ENCODE measurements around the gene TRAK1. TPM values are rescaled to one million over a fixed set of nuclear protein-coding genes. Genes with fewer than 3 reads are reported as not detected.

TRAK1 gene
- polyA plus RNA-seq, 1 donor (not counting 4 experiments of a cell fraction or from before 2014, with no cell fraction given) = 58.2 TPM

GRCh38 chr3:42050126-42050525 is 41.0 kb upstream of the TRAK1 start:
- H3K27ac ChIP-seq (ENCODE audit: control insufficient read depth, insufficient read depth, low read length) = no peak overlapping the region
- DNase-seq (ENCODE audit: low read depth, low spot score) (no peak), FAIRE-seq (no peak)
- H3K4me1 ChIP-seq (ENCODE audit: control insufficient read depth, extremely low read depth, insufficient read depth, low read length) = peaks cover 32% of the 10 kb centered on the region
- no peaks in the 10 kb centered on the region for H3K9me1 ChIP-seq (ENCODE audit: control insufficient read depth, extremely low read depth, insufficient read depth, low read length)
- no peaks in the 10 kb centered on the region for H3K27me3 ChIP-seq (ENCODE audit: control insufficient read depth, extremely low read depth, insufficient read depth, low read length)
- no peak overlapping the region for H3K4me2 ChIP-seq (ENCODE audit: control insufficient read depth, extremely low read depth, insufficient read depth, low read depth, low read length)
- H2AFZ ChIP-seq (ENCODE audit: control insufficient read depth, low read length) = no peak overlapping the region
- dilution Hi-C loops (cut with MboI; ENCODE audit: extremely low pct_ligation_motif_present, low sequenced_read_pairs) = no loop called here
- no peaks in the 10 kb centered on the region for H3K9me3 ChIP-seq (ENCODE audit: control insufficient read depth, low read depth, low read length)
- H3K36me3 ChIP-seq (ENCODE audit: control insufficient read depth in 2 of 2, extremely low read depth in 1 of 2, insufficient read depth in 2 of 2, low read length in 2 of 2) = no peaks in the 10 kb centered on the region
- TF ChIP-seq EZH2 (IDR thresholded peaks at IDR 0.05; ENCODE audit: low read length) (no peak), CTCF (optimal IDR thresholded peaks at IDR 0.05 in 1 of 3, IDR thresholded peaks at IDR 0.05 in 1 of 3, conservative IDR thresholded peaks at IDR 0.05 in 1 of 3; ENCODE audit: extremely low read depth in 1 of 3, insufficient read depth in 2 of 3, low read length in 3 of 3) (no peak)
- no peaks in the 10 kb centered on the region for H4K20me1 ChIP-seq (ENCODE audit: control insufficient read depth, extremely low read depth, insufficient read depth, low read length)
- H3K9ac ChIP-seq (ENCODE audit: control insufficient read depth, extremely low read depth, insufficient read depth, low read length) = no peak overlapping the region
- H3K79me2 ChIP-seq (ENCODE audit: control insufficient read depth, insufficient read depth, low read length) = peaks cover 66% of the 10 kb centered on the region
- no peak overlapping the region for H3K4me3 ChIP-seq (ENCODE audit: control insufficient read depth in 2 of 3, extremely low read depth in 1 of 3, insufficient read depth in 2 of 3, low read depth in 1 of 3, low read length in 3 of 3)

- Histone ChIP-seq H3K9ac (ENCODE audit: control insufficient read depth, extremely low read depth, insufficient read depth, low read length) (no peak overlapping the region), H3K4me3 (ENCODE audit: control insufficient read depth in 2 of 3, extremely low read depth in 1 of 3, insufficient read depth in 2 of 3, low read depth in 1 of 3, low read length in 3 of 3) (no peak overlapping the region), H3K36me3 (ENCODE audit: control insufficient read depth in 2 of 2, extremely low read depth in 1 of 2, insufficient read depth in 2 of 2, low read length in 2 of 2) (no peaks in the 10 kb centered on the region), H3K27ac (ENCODE audit: control insufficient read depth, insufficient read depth, low read length) (no peak overlapping the region), H3K4me1 (ENCODE audit: control insufficient read depth, extremely low read depth, insufficient read depth, low read length) (peaks cover 35% of the 10 kb centered on the region), H3K27me3 (ENCODE audit: control insufficient read depth, extremely low read depth, insufficient read depth, low read length) (no peaks in the 10 kb centered on the region), H3K9me1 (ENCODE audit: control insufficient read depth, extremely low read depth, insufficient read depth, low read length) (no peaks in the 10 kb centered on the region), H3K79me2 (ENCODE audit: control insufficient read depth, insufficient read depth, low read length) (peaks cover 61% of the 10 kb centered on the region), H3K9me3 (ENCODE audit: control insufficient read depth, low read depth, low read length) (no peaks in the 10 kb centered on the region), H3K4me2 (ENCODE audit: control insufficient read depth, extremely low read depth, insufficient read depth, low read depth, low read length) (no peak overlapping the region), H2AFZ (ENCODE audit: control insufficient read depth, low read length) (no peak overlapping the region), H4K20me1 (ENCODE audit: control insufficient read depth, extremely low read depth, insufficient read depth, low read length) (no peaks in the 10 kb centered on the region)
- DNase-seq (ENCODE audit: low read depth, low spot score) (no peak), FAIRE-seq (no peak)
- TF ChIP-seq EZH2 (IDR thresholded peaks at IDR 0.05; ENCODE audit: low read length) = no peak
- no peak for TF ChIP-seq CTCF (optimal IDR thresholded peaks at IDR 0.05 in 1 of 3, IDR thresholded peaks at IDR 0.05 in 1 of 3, conservative IDR thresholded peaks at IDR 0.05 in 1 of 3; ENCODE audit: extremely low read depth in 1 of 3, insufficient read depth in 2 of 3, low read length in 3 of 3)
- dilution Hi-C loops (cut with MboI; ENCODE audit: extremely low pct_ligation_motif_present, low sequenced_read_pairs) = no loop called here
Observed at GRCh38 chr3:42051384-42052131, 39.6 kb upstream of the TRAK1 start.
